ENCODE results near the gene IKZF2. TPM values are rescaled to one million over a fixed set of nuclear protein-coding genes. Genes with fewer than 3 reads are reported as not detected.

IKZF2 gene
- total and polyA plus RNA-seq, 9 of the 15 experiments (the other 6 are each of a cell fraction or from before 2014, with no cell fraction given) = 0.04 to 0.54 (median 0.22) TPM

- Histone ChIP-seq H3K27ac (ENCODE audit: extremely low read depth, low read depth, low read length) (no peak overlapping the region), H3K9me3 (replicated peaks; ENCODE audit: control insufficient read depth, insufficient read depth, low read depth, low read length) (no peaks in the 10 kb centered on the region), H3K9me1 (ENCODE audit: control insufficient read depth, insufficient read depth, low read length) (no peaks in the 10 kb centered on the region), H3K27me3 (ENCODE audit: control insufficient read depth in 2 of 2, insufficient read depth in 2 of 2, low read length in 2 of 2) (no peaks in the 10 kb centered on the region), H3K4me1 (replicated peaks in 1 of 2; ENCODE audit: control insufficient read depth in 2 of 2, insufficient read depth in 2 of 2, low read length in 2 of 2) (no peaks in the 10 kb centered on the region), H3K9ac (ENCODE audit: insufficient read depth in 1 of 2, low read depth in 2 of 2, low read length in 2 of 2) (no peak overlapping the region), H3K79me2 (ENCODE audit: control insufficient read depth, insufficient read depth, low read length) (no peaks in the 10 kb centered on the region), H4K20me1 (replicated peaks; ENCODE audit: control insufficient read depth, insufficient read depth, low read length) (no peaks in the 10 kb centered on the region), H3K4me2 (ENCODE audit: insufficient read depth, low read length) (no peak overlapping the region), H2AFZ (ENCODE audit: low read depth, low read length) (no peak overlapping the region), H3K4me3 (no peak overlapping the region), H3K36me3 (ENCODE audit: control insufficient read depth, insufficient read depth, low read length) (no peaks in the 10 kb centered on the region)
- intact Hi-C loops (cut with micrococcal nuclease) = no loop called here
- CTCF ChIA-PET (ENCODE audit: low intra/inter-chr PET ratio) = no interaction called here
- POLR2A ChIA-PET = no interaction called here
- BruUV-seq (replicated peaks) = no TSS peak
- TF ChIP-seq U2AF2 (optimal IDR thresholded peaks at IDR 0.05; ENCODE audit: low read depth, low read length) (no peak), TAF7 (tag; IDR thresholded peaks at IDR 0.05) (no peak), NRF1 (conservative IDR thresholded peaks at IDR 0.05 in 1 of 2, IDR thresholded peaks at IDR 0.05 in 1 of 2) (no peak), ZNF76 (CRISPR knock-in tag; IDR thresholded peaks at IDR 0.05; ENCODE audit: borderline replicate concordance) (no peak), TEAD1 (CRISPR knock-in tag; IDR thresholded peaks at IDR 0.05) (no peak), UBTF (IDR thresholded peaks at IDR 0.05; ENCODE audit: borderline replicate concordance in 1 of 2, low read depth in 2 of 2, low read length in 2 of 2) (no peak)
- WGBS (ENCODE audit: insufficient coverage, low coverage, missing lambda C conversion rate) = 0% methylated on average over 3 of the region's 3 CpGs
- FAIRE-seq (no peak), DNase-seq (ENCODE audit: extremely low read depth in 1 of 4, low spot score in 3 of 4) (no peak), ATAC-seq (no peak)
- in situ Hi-C loops (cut with MboI) = no loop called here
These were observed 36.0 kb upstream of the IKZF2 start for GRCh38 chr2:213187386-213187785.
